A549 (cell line): Measurements from ENCODE around the gene GREB1. TPM values are rescaled to one million over a fixed set of nuclear protein-coding genes. Genes with fewer than 3 reads are reported as not detected.

Source experiments
- ATAC-seq, 2 experiments: fragments of 200-7000 bp in 1 of 2; fragments of >200 bp in 1 of 2; cut with Nextera tagmentation in 1 of 2; cut with Tn5 transposase in 1 of 2; 3 replicates each; pipeline versions ENCODE4 v1.8.0 to v1.9.1; 2018 to 2020; ENCODE audit warnings: mild to moderate bottlenecking in 1 of 2, moderate library complexity in 1 of 2
- CTCF ChIA-PET: fragments of 300-600 bp; sonication (Branson Sonifier 250); formaldehyde crosslinking; extraction: SDS; loops from one replicate; lab custom pipeline; 2021; ENCODE audit warnings: antibody characterized with exemption, inconsistent platforms; lab: Yijun Ruan, JAX
- POLR2A ChIA-PET: fragments of 350-600 bp; formaldehyde crosslinking; extraction: SDS; loops from one replicate; lab custom pipeline; 2021; ENCODE audit warnings: antibody characterized with exemption, inconsistent platforms; lab: Yijun Ruan, JAX
- DNase-seq, 2 experiments: peaks; one replicate each; pipeline versions ENCODE4 v3.0.0 to v3.0.0-alpha.2; 2011 to 2016; ENCODE audit warnings: low read depth in 1 of 2, low spot score in 1 of 2
- FAIRE-seq: peaks from 2 replicates; lab custom pipeline; 2011; peaks lifted over from hg19 to GRCh38; lab: Jason Lieb, UNC
- H3K27ac ChIP-seq, 2 experiments: fragments of >200 bp; sonication (Bioruptor Twin); formaldehyde crosslinking; 3 replicates each; pipeline ENCODE4 v1.5.1; 2016 to 2017
- H3K4me1 ChIP-seq: fragments of >200 bp; sonication (Bioruptor Twin); formaldehyde crosslinking; 3 replicates; pipeline ENCODE4 v1.6.1; 2016
- H3K4me2 ChIP-seq: fragments of >200 bp; sonication (Bioruptor Twin); formaldehyde crosslinking; 3 replicates; pipeline ENCODE4 v1.6.1; 2016
- H3K4me3 ChIP-seq: fragments of >200 bp; sonication (Bioruptor Twin); formaldehyde crosslinking; 3 replicates; pipeline ENCODE4 v1.5.1; 2016
- H3K9me3 ChIP-seq: fragments of >200 bp; sonication (Bioruptor Twin); formaldehyde crosslinking; 3 replicates; pipeline ENCODE4 v1.6.1; 2016
- EP300 ChIP-seq, 2 experiments: fragments of >200 bp; sonication (Bioruptor Twin); formaldehyde crosslinking; IDR thresholded peaks; 2 replicates in 1 of 2; 3 replicates in 1 of 2; pipeline ENCODE4 v1.6.1; 2016 to 2017
- FOSB ChIP-seq: fragments of 250-450 bp; sonication (Bioruptor Pico); IDR thresholded peaks from 2 replicates; pipeline ENCODE4 v1.5.0; 2020; ENCODE audit warnings: mild to moderate bottlenecking, moderate library complexity
- FOXS1 ChIP-seq: fragments of 250-450 bp; sonication (Bioruptor Pico); IDR thresholded peaks from 2 replicates; pipeline ENCODE4 v1.5.0; 2020; ENCODE audit warnings: mild to moderate bottlenecking, moderate library complexity
- HEYL ChIP-seq: fragments of 250-450 bp; sonication (Bioruptor Pico); IDR thresholded peaks from 2 replicates; pipeline ENCODE4 v1.8.0; 2021; ENCODE audit warnings: mild to moderate bottlenecking, moderate library complexity
- HOXB5 ChIP-seq: fragments of 250-450 bp; sonication (Bioruptor Pico); IDR thresholded peaks from 2 replicates; pipeline ENCODE4 v1.5.0; 2020; ENCODE audit warnings: mild to moderate bottlenecking, moderate library complexity
- KDM1A ChIP-seq: fragments of 200-600 bp; sonication (generic); IDR thresholded peaks from 2 replicates; pipeline ENCODE4 v1.6.1; 2016; ENCODE audit warnings: low read depth, mild to moderate bottlenecking
- KDM5A ChIP-seq: fragments of 200-600 bp; sonication (generic); IDR thresholded peaks from 2 replicates; pipeline ENCODE4 v1.6.1; 2016; ENCODE audit warnings: antibody characterized with exemption, mild to moderate bottlenecking
- MAFK ChIP-seq: fragments of 450-650 bp; IDR thresholded peaks from 2 replicates; pipeline ENCODE4 v1.6.1; 2014; ENCODE audit not compliant: partially characterized antibody
- NFE2L2 ChIP-seq: fragments of 150-350 bp; conservative IDR thresholded peaks from 2 replicates; pipeline ENCODE4 v1.6.1; 2014; ENCODE audit warnings: low read length
- NR3C1 ChIP-seq: fragments of >200 bp; sonication (Bioruptor Twin); formaldehyde crosslinking; IDR thresholded peaks from 3 replicates; pipeline ENCODE4 v1.6.1; 2017
- POLR2A ChIP-seq: IDR thresholded peaks from 2 replicates; pipeline ENCODE4 v1.6.1; 2012; ENCODE audit warnings: mild to moderate bottlenecking, low read length
- POLR2AphosphoS2 ChIP-seq: conservative IDR thresholded peaks from 2 replicates; pipeline ENCODE4 v1.6.1; 2012; ENCODE audit warnings: low read length, improper control_type of control experiment, inconsistent platforms
- RFX5 ChIP-seq: fragments of 450-650 bp; IDR thresholded peaks from 2 replicates; pipeline ENCODE4 v1.7.1; 2014; ENCODE audit warnings: antibody characterized with exemption, mild to moderate bottlenecking, moderate library complexity
- RNF2 ChIP-seq: fragments of 200-600 bp; sonication (generic); IDR thresholded peaks from 2 replicates; pipeline ENCODE4 v1.6.1; 2016; ENCODE audit warnings: low read depth, mild to moderate bottlenecking, antibody characterized with exemption, moderate library complexity, borderline replicate concordance
- SMC3 ChIP-seq: fragments of >200 bp; sonication (Bioruptor Twin); formaldehyde crosslinking; IDR thresholded peaks from 3 replicates; pipeline ENCODE4 v1.6.1; 2018; ENCODE audit warnings: inconsistent platforms
- TP53 ChIP-seq: fragments of 250-450 bp; sonication (Bioruptor Pico); IDR thresholded peaks from 2 replicates; pipeline ENCODE4 v1.5.0; 2021; ENCODE audit warnings: mild to moderate bottlenecking, moderate library complexity
- ZNF302 ChIP-seq: fragments of 250-450 bp; sonication (Bioruptor Pico); IDR thresholded peaks from 2 replicates; pipeline ENCODE4 v1.9.0; 2021; ENCODE audit warnings: inconsistent platforms, mild to moderate bottlenecking, moderate library complexity
- WGBS: methylation state at CpG from one replicate; pipeline ENCODE4 v1.1.6; 2017; ENCODE audit errors: missing lambda C conversion rate; 5-methylcytosine and 5-hydroxymethylcytosine counted together
- polyA plus RNA-seq, 4 experiments: library from polyadenylated mRNA; depleted of rRNA in 3 of 4; stranded (reverse); fragments of >200 nt; fragmentation: RNase III in 1 of 4; extraction: RNeasy Plus Mini Kit Qiagen cat#74134 plus additional on column Dnase treatment in 1 of 4; gene quantifications; 2 replicates in 3 of 4; 3 replicates in 1 of 4; pipeline ENCODE4 v1.2.3, GENCODE V29; 2011 to 2017
- TF ChIP-seq, protein P1 (sequence below): fragments of 200-600 bp; sonication (generic); IDR thresholded peaks from 2 replicates; pipeline ENCODE4 v1.6.1; 2016; ENCODE audit warnings: antibody characterized with exemption, mild to moderate bottlenecking, moderate library complexity
- TF ChIP-seq, protein P2 (sequence below): fragments of 450-650 bp; IDR thresholded peaks from 2 replicates; pipeline ENCODE4 v1.6.1; 2014; ENCODE audit warnings: antibody characterized with exemption
- TF ChIP-seq, protein P3 (sequence below): fragments of >200 bp; sonication (Bioruptor Twin); formaldehyde crosslinking; IDR thresholded peaks from 2 replicates; pipeline ENCODE4 v1.6.1; 2016

GREB1 gene
- polyA plus RNA-seq, 2 of the 4 experiments (the other 2 are of a cell fraction): 1.1 to 1.3 TPM

DNA sequence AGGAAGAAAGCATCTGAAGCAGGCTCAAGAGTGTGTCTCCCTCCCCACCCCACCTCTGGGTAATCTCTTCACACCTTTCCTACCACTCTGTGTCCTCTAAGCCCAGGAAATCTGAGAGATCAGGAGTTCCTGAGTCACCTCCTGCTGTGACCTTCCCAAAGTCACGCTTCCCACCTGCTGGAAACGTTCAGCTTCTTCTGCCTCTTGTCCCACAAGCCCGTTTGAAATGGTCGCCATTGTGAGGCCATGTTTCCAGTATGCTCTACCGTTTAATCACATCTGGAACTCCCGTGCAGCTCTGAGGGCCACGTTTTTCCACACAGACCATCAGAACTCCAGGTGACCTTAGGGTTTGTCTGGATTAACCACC, 25.9 kb downstream of the GREB1 start:
- FAIRE-seq: no peak
- 30% methylated on average over 7 of the region's 7 CpGs for WGBS

DNA sequence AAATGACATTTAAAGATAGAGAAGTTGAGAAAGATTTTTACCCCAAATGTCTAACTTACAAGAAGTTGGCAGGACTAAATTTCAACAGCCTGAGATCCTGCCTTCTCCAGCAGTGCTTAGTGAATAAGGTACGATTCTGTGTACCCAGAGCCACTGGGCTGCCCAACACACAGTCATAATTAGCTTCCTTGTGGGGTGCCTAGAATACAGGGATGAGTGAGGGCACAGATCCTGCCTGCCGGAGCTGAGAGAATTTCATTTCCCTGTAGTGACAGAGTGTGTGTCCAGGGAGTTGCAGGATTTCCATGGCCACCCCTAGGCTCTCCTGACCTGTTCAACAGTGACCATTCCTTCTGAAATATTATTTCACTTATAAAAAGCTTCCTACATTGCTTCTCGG, 27.0 kb downstream of the GREB1 start:
- no peak for FAIRE-seq
- 58% methylated on average over 3 of the region's 3 CpGs for WGBS
- no peaks in the 10 kb centered on the region for H3K9me3 ChIP-seq
- no peak overlapping the region for H3K4me3 ChIP-seq
- H3K4me2 ChIP-seq: no peak overlapping the region
- no peak for DNase-seq
- ChIA-PET POLR2A (no interaction called here), CTCF (interaction anchor here (0.8 to 19.1 kb wide), 4 partner anchors 18 to 653 kb away, joined by 3 to 261 read pairs (median 4); no protein-coding TSS in a partner anchor)
- no peak for ATAC-seq
- no peak for TF ChIP-seq POLR2AphosphoS2
- TF ChIP-seq EP300 (IDR thresholded peaks at IDR 0.05): no peak
- TF ChIP-seq, protein P1, sequence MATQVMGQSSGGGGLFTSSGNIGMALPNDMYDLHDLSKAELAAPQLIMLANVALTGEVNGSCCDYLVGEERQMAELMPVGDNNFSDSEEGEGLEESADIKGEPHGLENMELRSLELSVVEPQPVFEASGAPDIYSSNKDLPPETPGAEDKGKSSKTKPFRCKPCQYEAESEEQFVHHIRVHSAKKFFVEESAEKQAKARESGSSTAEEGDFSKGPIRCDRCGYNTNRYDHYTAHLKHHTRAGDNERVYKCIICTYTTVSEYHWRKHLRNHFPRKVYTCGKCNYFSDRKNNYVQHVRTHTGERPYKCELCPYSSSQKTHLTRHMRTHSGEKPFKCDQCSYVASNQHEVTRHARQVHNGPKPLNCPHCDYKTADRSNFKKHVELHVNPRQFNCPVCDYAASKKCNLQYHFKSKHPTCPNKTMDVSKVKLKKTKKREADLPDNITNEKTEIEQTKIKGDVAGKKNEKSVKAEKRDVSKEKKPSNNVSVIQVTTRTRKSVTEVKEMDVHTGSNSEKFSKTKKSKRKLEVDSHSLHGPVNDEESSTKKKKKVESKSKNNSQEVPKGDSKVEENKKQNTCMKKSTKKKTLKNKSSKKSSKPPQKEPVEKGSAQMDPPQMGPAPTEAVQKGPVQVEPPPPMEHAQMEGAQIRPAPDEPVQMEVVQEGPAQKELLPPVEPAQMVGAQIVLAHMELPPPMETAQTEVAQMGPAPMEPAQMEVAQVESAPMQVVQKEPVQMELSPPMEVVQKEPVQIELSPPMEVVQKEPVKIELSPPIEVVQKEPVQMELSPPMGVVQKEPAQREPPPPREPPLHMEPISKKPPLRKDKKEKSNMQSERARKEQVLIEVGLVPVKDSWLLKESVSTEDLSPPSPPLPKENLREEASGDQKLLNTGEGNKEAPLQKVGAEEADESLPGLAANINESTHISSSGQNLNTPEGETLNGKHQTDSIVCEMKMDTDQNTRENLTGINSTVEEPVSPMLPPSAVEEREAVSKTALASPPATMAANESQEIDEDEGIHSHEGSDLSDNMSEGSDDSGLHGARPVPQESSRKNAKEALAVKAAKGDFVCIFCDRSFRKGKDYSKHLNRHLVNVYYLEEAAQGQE: no peak
- TF ChIP-seq NR3C1: no peak
- TF ChIP-seq RFX5: no peak
- no peak for TF ChIP-seq TP53 (CRISPR knock-in tag)
- TF ChIP-seq ZNF302 (CRISPR knock-in tag): no peak
- TF ChIP-seq, protein P2, sequence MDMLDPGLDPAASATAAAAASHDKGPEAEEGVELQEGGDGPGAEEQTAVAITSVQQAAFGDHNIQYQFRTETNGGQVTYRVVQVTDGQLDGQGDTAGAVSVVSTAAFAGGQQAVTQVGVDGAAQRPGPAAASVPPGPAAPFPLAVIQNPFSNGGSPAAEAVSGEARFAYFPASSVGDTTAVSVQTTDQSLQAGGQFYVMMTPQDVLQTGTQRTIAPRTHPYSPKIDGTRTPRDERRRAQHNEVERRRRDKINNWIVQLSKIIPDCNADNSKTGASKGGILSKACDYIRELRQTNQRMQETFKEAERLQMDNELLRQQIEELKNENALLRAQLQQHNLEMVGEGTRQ: no peak
- no peak for TF ChIP-seq FOSB (CRISPR knock-in tag)
- no peak for TF ChIP-seq NFE2L2
- TF ChIP-seq HOXB5: no peak
- TF ChIP-seq HEYL: no peak
- no peak for TF ChIP-seq FOXS1 (CRISPR knock-in tag)
- TF ChIP-seq, protein P3, sequence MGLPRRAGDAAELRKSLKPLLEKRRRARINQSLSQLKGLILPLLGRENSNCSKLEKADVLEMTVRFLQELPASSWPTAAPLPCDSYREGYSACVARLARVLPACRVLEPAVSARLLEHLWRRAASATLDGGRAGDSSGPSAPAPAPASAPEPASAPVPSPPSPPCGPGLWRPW: no peak
- TF ChIP-seq SMC3: no peak
- TF ChIP-seq KDM5A: no peak
- no peak for TF ChIP-seq RNF2
- no peak overlapping the region for H3K27ac ChIP-seq
- H3K4me1 ChIP-seq: no peaks in the 10 kb centered on the region

More for the DNA sequence above, 25.9 kb downstream of the GREB1 start:
- TF ChIP-seq, protein P1: no peak
- TF ChIP-seq ZNF302 (CRISPR knock-in tag) (no peak), KDM1A (no peak), MAFK (no peak), POLR2A (no peak)
- ATAC-seq (no peak), DNase-seq (no peak)
- H3K27ac ChIP-seq: no peak overlapping the region
- ChIA-PET POLR2A (no interaction called here), CTCF (interaction anchor here (0.6 to 19.1 kb wide), 3 partner anchors 22 to 1156 kb away, joined by 3 to 261 read pairs (median 5); no protein-coding TSS in a partner anchor)
- H3K9me3 ChIP-seq: no peaks in the 10 kb centered on the region
- no peaks in the 10 kb centered on the region for H3K4me1 ChIP-seq
- no peak overlapping the region for H3K4me2 ChIP-seq
- no peak overlapping the region for H3K4me3 ChIP-seq
